Calu3 (cell line): ENCODE results near the gene FN3K. TPM values are rescaled to one million over a fixed set of nuclear protein-coding genes. Genes with fewer than 3 reads are reported as not detected.
A peak's percentile ranks its signal among the peaks of the same experiment; 100 is the strongest.
"Not testable (repeated sequence)": the region's sequence is repeated elsewhere in the genome, so short reads cannot be mapped to it uniquely, and the experiment has no call there.

Experiments used
- BruUV-seq: library from RNA; stranded (reverse); fragments of 400-500 nt; replicated peaks from 2 replicates; lab custom pipeline; 2021; lab: Mats Ljungman, UMichigan
- CTCF ChIA-PET: fragments of 300-600 bp; sonication (Branson Sonifier 250); formaldehyde crosslinking; loops from one replicate; lab custom pipeline; 2022; ENCODE audit warnings: antibody characterized with exemption; lab: Charles Lee
- DNase-seq: peaks from one replicate; pipeline ENCODE4 v3.0.0; 2022
- H3K27ac Mint-ChIP-seq: one replicate; pipeline ENCODE4 v1.8.0; 2022; ENCODE audit warnings: mixed read lengths; ENCODE audit not compliant: unreplicated experiment
- H3K27me3 Mint-ChIP-seq: one replicate; pipeline ENCODE4 v1.8.0; 2022; ENCODE audit warnings: mixed read lengths; ENCODE audit not compliant: unreplicated experiment
- H3K36me3 Mint-ChIP-seq: one replicate; pipeline ENCODE4 v1.8.0; 2022; ENCODE audit warnings: mild to moderate bottlenecking, moderate library complexity, mixed read lengths; ENCODE audit not compliant: insufficient read depth, unreplicated experiment
- H3K4me1 Mint-ChIP-seq: one replicate; pipeline ENCODE4 v1.8.0; 2022; ENCODE audit warnings: mild to moderate bottlenecking, low read depth, mixed read lengths; ENCODE audit not compliant: unreplicated experiment
- H3K4me3 Mint-ChIP-seq: one replicate; pipeline ENCODE4 v1.8.0; 2022; ENCODE audit warnings: mild to moderate bottlenecking, low read depth, moderate library complexity, mixed read lengths; ENCODE audit not compliant: unreplicated experiment
- H3K9me3 Mint-ChIP-seq: one replicate; pipeline ENCODE4 v1.8.0; 2022; ENCODE audit warnings: low read depth, mixed read lengths; ENCODE audit not compliant: unreplicated experiment
- intact Hi-C: fragments of 100-400 bp; cut with micrococcal nuclease; formaldehyde crosslinking; loops from one replicate; pipeline ENCODE4 v1.10.0; 2022; ENCODE audit not compliant: unreplicated experiment
- total RNA-seq: library from RNA; stranded (reverse); gene quantifications from 2 replicates; pipeline ENCODE4 v1.2.3, GENCODE V29; 2022
- TF ChIP-seq, protein P1 (sequence below): fragments of 200-600 bp; IDR thresholded peaks from one replicate; pipeline ENCODE4 v1.8.0; 2022; ENCODE audit warnings: antibody characterized with exemption; ENCODE audit not compliant: unreplicated experiment

Gene FN3K
- total RNA-seq, 1 experiment from 2014 or later: 15.5 TPM

DNA sequence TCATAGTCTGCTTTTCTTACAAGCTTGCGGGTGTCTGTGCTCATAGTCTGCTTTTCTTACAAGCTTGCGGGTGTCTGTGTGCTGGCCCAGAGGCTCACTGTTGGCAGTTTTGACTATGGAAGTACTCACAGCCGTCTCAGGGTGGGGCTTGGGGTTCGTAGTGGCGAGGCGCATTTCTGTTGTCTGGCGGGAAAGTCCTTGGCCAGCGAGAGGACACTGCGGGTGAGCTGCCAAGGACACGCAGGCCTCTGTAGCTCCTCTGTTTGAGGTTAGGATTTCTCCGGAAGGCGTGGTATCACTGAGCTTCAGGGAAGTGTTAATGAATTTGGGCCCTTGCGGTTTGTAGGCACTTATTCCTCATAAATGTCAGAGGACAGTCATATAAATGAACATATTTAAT is 30.0 kb downstream of the FN3K start:
- no peak overlapping the region for H3K27ac Mint-ChIP-seq
- intact Hi-C loops: loop anchor here (5.0 kb wide), 1 partner anchor 98 kb away; no protein-coding TSS in a partner anchor
- CTCF ChIA-PET: interaction anchor here (1.5 kb wide), 1 partner anchor 97 kb away, joined by 7 read pairs; no protein-coding TSS in a partner anchor

DNA sequence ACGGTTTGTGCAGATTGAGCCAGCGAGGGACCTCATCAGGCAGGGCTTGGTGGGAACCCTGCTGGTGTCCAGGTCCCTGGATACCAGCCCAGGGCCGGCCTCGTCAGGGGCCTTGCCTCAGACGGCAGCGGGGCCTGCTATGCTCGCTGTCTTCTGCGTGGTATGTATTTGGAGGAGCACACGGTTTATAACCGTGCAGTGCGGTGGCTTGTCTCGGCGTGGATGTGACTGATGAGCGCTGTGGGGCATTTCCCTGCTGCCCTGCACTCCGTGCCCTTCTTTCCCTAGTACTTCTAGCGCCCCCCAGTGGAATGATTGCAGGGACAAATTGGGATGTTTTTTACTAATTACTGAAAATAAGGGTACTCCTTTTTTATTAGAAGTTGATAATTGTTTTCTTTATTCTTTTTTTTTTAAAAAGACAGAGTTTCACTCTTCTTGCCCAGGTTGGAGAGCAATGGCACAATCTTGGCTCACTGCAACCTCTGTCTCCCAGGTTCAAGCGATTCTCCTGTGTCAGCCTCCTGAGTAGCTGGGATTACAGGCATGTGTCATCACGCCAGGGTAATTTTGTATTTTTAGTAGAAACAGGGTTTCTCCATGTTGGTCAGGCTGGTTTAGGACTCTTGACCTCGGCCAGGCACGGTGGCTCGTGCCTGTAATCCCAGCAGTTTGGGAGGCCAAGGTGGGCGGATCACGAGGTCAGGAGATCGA is 31.8 kb downstream of the FN3K start:
- CTCF ChIA-PET: interaction anchor here (2.2 kb wide), 1 partner anchor 98 kb away, joined by 6 read pairs; no protein-coding TSS in a partner anchor
- Mint-ChIP-seq H3K4me1 (no peaks in the 10 kb centered on the region), H3K4me3 (no peak overlapping the region), H3K36me3 (peaks cover 30% of the 10 kb centered on the region), H3K27me3 (no peaks in the 10 kb centered on the region), H3K9me3 (no peaks in the 10 kb centered on the region), H3K27ac (no peak overlapping the region)
- BruUV-seq: no TSS peak
- DNase-seq: peak; percentile 74
- TF ChIP-seq, protein P1, sequence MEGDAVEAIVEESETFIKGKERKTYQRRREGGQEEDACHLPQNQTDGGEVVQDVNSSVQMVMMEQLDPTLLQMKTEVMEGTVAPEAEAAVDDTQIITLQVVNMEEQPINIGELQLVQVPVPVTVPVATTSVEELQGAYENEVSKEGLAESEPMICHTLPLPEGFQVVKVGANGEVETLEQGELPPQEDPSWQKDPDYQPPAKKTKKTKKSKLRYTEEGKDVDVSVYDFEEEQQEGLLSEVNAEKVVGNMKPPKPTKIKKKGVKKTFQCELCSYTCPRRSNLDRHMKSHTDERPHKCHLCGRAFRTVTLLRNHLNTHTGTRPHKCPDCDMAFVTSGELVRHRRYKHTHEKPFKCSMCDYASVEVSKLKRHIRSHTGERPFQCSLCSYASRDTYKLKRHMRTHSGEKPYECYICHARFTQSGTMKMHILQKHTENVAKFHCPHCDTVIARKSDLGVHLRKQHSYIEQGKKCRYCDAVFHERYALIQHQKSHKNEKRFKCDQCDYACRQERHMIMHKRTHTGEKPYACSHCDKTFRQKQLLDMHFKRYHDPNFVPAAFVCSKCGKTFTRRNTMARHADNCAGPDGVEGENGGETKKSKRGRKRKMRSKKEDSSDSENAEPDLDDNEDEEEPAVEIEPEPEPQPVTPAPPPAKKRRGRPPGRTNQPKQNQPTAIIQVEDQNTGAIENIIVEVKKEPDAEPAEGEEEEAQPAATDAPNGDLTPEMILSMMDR: peak; percentile 65
- intact Hi-C loops: loop anchor here (5.0 kb wide), 1 partner anchor 100 kb away; no protein-coding TSS in a partner anchor

More for the DNA sequence above, 30.0 kb downstream of the FN3K start:
- no TSS peak for BruUV-seq
- Mint-ChIP-seq H3K4me3 (no peak overlapping the region), H3K36me3 (peaks cover 31% of the 10 kb centered on the region), H3K4me1 (no peaks in the 10 kb centered on the region), H3K27me3 (no peaks in the 10 kb centered on the region), H3K9me3 (no peaks in the 10 kb centered on the region)
- TF ChIP-seq, protein P1: no peak
- no peak for DNase-seq

DNA sequence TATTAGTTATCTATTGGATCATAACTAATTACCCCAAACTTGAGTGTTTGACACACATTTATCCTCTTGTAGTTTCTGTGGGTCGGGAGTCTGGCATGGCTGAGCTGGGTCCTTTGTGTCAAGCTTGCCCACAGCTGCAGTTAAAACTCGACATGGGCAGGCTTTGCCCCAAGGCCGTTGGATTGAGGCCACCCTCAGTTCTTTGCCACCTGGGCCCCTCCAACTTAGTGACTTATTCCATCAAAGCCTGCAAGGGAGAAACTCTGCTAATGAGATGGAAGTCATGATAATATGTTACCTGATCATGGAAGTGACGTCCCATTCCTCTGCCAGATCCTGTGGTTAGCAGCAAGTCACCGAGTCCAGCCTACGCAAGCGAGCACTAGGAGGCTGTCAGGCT is 33.6 kb downstream of the FN3K start:
- no TSS peak for BruUV-seq
- DNase-seq: no peak
- no peaks in the 10 kb centered on the region for H3K27me3 Mint-ChIP-seq
- intact Hi-C loops: loop anchor here (5.0 kb wide), 1 partner anchor 102 kb away; no protein-coding TSS in a partner anchor
- TF ChIP-seq, protein P1: no peak
- H3K36me3 Mint-ChIP-seq: peaks cover 26% of the 10 kb centered on the region
- no peaks in the 10 kb centered on the region for H3K9me3 Mint-ChIP-seq
- no peak overlapping the region for H3K4me3 Mint-ChIP-seq
- no peaks in the 10 kb centered on the region for H3K4me1 Mint-ChIP-seq
- CTCF ChIA-PET: no interaction called here
- no peak overlapping the region for H3K27ac Mint-ChIP-seq

DNA sequence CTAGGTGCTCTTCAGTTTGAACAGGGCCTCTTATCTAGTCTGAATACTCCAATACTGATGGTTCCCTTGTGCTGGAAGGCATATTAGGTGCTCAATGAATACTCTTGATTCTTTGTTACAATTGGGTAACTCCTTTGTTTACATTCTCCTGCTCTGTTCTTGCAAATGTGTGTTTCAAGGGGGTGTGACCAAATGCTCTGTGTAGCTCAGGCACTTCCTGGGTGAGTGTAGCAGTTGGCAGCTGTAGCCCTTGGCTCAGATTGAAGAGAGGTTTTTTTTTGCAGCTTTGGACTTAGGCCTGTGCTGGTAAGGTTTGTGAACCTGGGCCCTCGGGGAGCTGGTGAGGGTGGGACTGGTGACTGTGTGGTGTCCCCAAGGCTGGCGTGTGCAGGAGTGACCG is 36.6 kb downstream of the FN3K start:
- BruUV-seq: no TSS peak
- H3K4me3 Mint-ChIP-seq: no peak overlapping the region
- H3K36me3 Mint-ChIP-seq: peaks cover 26% of the 10 kb centered on the region
- no peak overlapping the region for H3K27ac Mint-ChIP-seq
- TF ChIP-seq, protein P1: no peak
- peaks cover under 1% of the 10 kb centered on the region for H3K9me3 Mint-ChIP-seq
- peaks cover 1% of the 10 kb centered on the region for H3K4me1 Mint-ChIP-seq
- no peaks in the 10 kb centered on the region for H3K27me3 Mint-ChIP-seq
- peak; percentile 8 for DNase-seq
- intact Hi-C loops: no loop called here
- CTCF ChIA-PET: no interaction called here

DNA sequence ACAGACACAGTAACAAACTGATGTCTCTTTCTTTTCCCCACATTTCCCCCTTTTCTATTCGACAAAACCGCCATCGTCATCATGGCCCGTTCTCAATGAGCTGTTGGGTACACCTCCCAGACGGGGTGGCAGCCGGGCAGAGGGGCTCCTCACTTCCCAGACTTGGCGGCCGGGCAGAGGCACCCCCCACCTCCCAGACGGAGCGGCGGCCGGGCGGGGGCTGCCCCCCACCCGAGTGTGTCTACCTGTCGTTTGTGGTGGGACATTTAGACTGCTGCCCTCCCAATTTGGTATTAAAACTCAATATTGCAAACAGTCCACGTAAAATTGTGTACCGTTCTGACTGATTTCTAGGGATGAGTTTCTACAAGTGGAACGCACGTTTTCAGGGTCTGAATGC is 39.0 kb downstream of the FN3K start:
- H3K27ac Mint-ChIP-seq, H3K9me3 Mint-ChIP-seq, H3K4me1 Mint-ChIP-seq, DNase-seq, BruUV-seq, CTCF ChIA-PET, H3K4me3 Mint-ChIP-seq, intact Hi-C loops, H3K27me3 Mint-ChIP-seq: not testable (repeated sequence)
- peaks cover 20% of the 10 kb centered on the region for H3K36me3 Mint-ChIP-seq
